Inflammatory macrophage (primary cell): ENCODE data around the gene LRCOL1.

Experiments used
- DNase-seq, 2 donors: peaks; one replicate each; pipeline ENCODE4 v3.0.0-alpha.2; 2020 to 2022

Gene LRCOL1

GRCh38 chr12:132581348-132582057, 28.9 kb downstream of the LRCOL1 start:
- no peak for DNase-seq

GRCh38 chr12:132580701-132581292, 29.6 kb downstream of the LRCOL1 start:
- DNase-seq: no peak

DNA sequence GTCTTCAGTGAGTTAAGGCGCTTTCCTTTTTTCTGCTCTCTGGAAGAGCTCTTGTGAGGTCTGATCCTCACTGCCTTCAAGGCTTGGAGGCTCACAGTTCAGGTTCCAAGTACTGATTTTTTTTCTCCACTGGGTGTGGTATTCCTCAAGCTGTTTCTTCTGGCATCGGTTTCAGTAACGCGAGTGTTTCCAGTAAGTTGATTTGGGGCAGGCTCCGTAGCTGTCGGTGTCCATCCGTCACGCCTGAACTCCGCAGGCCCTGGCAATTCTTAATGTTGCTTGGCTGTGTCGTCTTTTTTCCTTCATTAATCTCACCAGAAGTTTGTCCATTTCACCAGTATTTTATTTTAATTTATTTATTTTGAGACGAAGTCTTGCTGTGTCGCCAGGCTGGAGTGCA, 30.6 kb downstream of the LRCOL1 start:
- DNase-seq: no peak

DNA sequence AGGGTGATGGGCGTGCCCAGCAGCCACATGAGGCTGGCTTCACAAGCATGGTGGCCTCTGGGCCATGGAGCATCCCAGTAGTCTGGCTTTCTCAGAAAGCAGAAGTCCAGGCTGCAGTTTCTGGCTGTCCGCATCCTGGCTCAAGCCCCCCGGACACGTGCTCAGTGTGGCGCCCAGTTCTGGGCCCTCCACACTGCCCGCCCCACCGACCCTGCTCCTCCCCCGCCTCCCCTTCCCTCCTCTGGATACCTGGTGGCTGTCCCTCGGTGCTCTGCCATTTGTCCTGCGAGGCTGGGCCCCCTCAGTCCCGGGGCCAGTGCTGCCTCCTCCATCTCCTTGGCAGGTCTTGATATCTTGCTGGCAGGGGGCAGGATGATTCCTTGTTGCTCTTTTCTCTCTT, 31.6 kb downstream of the LRCOL1 start:
- DNase-seq: no peak

DNA sequence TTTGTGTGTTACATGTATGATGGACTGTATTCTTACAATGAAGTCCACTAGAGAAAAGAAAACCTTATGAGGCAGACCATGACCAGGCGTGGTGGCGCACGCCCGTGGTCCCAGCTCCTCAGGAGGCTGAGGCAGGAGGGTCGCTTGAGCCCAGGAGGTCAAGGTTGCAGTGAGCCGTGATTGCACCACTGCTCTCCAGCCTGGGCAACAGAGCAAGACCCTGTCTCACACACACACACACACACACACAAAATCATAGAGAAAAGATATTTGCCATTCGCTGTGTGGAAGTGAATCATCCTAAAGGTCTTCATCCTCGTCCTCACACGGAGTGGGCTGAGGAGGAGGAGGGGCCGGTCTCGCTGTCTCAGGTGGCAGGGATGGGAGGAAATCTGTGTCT, 32.3 kb downstream of the LRCOL1 start:
- DNase-seq: no peak

DNA sequence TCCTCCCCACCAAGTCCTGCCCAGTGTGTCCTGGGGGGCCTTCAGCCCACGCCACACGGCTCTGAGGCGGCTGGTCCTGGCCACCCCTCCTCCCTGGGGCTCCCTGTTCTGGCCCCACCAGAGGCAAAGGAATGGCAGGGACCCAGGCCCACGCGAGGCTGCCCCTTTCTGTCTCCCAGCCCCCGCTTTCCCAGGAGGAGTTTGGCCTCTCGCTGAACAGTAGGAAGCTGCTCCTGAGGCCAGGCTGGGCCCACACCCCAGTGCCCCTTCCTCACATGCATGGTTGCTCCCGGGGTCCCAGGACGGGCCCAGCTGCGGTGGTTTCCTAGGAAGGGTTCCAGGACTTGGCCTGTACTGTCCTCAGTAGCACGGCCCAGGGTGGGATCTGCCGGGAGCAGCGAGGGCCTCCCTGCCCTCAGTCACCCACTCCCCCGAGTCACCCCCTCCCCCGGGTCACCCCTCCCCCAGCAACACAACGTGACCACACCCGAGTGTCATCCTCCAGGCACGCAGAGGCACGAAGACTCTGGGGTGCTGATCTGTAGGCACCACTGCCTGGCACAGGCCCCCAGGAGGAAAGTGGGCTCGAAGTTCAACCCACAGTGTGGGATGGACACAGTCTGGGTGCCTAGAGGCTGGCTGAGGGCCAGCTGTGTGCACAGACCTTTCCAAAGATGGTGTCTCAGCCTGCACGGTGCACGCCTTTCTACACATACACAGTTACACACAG, 33.0 kb downstream of the LRCOL1 start:
- no peak for DNase-seq

GRCh38 chr12:132576701-132577100, 33.7 kb downstream of the LRCOL1 start:
- no peak for DNase-seq

- no peak for DNase-seq
Measured at GRCh38 chr12:132575661-132576060, 34.7 kb downstream of the LRCOL1 start.

DNA sequence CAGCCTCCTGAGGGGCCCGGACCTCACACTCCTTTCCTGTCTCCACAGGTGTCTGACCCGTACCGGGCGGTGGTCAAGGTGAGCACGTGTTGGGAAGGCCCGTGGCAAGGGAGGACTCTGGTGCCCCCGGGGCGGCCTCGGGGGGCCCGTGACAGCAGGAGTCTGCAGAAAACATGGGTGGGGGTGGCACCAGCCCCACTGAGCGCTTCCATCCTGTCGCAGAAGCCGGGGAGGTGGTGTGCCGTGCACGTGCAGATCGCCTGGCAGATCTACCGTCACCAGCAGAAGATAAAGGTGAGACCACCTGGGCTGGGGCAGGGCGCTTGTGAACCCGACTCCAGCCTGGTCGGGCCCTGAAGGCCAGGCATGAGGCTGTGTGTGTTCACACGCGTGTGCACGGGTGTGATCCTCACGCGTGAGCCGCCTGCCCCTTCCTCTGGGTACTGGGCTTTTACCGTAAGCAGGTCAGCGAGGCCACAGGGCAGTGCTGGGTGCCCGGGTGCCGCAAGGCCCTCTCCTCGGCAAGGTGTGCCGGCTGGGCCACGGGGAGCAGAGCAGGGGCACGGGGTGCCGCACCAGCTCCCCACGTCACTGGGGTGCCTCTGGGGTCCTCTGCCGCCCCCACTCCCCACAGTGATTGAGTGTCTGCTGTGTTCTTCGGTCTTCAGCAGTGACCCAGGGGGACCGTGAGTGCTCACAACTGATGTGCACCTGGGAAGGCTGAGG, 35.9 kb downstream of the LRCOL1 start:
- DNase-seq: no peak

DNA sequence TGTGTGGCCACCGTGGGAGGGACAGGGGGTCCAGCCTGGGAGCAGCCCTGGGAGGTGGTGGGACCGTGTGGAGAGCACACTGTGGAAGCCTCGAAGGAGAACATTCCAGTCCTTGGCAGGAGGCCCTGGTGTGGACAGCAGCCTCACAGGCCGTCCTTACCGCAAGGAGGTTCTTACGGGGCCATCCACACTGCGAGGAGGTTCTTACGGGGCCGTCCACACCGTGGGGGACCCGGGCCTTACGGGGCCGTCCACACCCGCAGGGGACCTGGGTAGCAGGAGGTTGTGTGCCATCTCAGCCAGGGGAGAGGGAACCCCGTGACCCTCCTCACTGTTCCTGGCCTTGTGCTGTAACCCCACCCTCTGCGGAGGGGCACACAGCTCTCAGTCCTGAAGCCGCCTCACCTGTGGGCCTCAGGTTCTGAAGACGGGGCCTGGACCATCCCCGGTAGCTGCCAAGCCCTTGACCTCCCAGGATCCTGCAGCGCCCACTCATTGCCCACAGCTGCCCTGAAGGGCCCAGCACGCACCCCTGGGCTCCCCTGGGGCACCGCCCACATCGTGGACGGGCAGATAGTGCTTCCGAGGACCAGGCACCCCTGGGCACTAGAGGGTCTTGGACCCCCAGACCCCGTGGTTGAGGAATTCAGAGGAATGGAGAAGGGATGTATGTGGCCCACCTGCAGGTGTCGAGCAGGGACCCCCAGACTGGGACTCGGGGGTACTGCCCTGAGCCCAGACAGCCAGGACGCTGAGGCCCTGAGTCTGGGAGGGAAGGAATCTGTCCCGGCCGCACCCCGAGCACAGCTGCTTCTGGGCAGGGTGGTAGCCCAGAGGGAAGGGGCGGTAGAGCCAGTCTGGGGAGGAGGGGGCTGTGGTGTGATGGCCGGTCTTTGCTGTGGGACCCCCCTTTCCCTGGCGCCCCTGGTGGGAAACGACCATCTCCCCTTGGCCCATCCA, 37.3 kb downstream of the LRCOL1 start:
- no peak for DNase-seq

DNA sequence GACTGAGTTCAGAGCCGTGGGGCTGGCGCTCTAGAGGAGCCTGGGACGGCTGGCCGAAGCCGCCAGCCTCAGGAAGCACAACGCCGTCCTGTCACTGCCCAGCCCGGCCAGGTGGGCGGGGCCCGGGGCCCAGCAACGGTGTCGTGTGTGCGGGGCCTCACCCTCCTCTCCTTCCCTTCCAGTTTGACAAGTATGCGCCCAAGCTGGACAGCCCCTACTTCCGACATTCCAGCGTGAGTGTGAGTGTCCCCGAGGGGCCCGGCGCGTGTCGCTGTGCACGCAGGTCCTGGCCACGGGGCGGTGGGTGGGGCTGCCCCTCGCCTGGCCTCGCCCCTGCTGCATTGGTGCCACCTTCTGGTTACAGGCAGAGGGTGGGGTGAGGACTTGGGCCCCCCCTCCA, 38.3 kb downstream of the LRCOL1 start:
- no peak for DNase-seq

DNA sequence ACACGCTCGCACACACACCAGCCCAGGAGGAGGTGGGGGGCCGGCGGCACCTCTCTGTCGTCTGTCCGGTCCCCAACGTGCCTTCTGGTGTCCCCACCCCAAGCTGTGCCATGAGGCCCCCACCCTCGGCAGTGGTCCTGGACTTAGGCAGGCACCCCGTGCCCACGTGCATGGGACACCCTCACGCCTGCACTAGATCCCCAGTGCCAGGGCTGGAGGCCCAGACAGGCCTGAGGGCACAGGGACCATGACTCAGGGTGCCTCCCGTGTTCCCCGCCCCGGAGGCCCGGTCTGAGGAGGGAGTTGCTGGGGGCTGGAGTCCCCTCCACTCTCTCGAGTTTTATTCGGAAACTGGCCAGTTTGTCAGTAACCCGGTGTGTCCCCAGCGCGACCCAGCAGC, 38.8 kb downstream of the LRCOL1 start:
- DNase-seq: no peak

GRCh38 chr12:132571051-132571450, 39.3 kb downstream of the LRCOL1 start:
- no peak for DNase-seq

DNA sequence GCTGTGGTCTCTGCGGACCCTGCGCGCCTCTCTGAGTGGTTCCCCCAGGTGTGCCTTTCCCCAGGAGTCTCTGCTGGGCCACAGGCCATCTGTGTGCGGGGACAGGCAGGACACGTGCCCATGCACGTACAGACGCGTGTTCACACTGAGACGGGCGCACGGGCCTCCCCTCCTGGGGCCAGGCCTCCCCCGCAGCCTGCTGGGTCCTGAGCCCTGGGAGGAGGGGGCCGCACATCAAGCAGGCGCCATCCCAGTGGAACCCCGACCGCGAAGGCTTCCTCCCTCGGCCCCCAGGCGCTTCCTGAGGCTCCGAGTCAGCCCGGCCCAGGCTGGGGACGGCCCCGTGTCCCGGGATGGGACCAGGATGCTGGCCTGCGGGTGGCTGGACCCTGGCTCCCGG, 39.7 kb downstream of the LRCOL1 start:
- DNase-seq: no peak

DNA sequence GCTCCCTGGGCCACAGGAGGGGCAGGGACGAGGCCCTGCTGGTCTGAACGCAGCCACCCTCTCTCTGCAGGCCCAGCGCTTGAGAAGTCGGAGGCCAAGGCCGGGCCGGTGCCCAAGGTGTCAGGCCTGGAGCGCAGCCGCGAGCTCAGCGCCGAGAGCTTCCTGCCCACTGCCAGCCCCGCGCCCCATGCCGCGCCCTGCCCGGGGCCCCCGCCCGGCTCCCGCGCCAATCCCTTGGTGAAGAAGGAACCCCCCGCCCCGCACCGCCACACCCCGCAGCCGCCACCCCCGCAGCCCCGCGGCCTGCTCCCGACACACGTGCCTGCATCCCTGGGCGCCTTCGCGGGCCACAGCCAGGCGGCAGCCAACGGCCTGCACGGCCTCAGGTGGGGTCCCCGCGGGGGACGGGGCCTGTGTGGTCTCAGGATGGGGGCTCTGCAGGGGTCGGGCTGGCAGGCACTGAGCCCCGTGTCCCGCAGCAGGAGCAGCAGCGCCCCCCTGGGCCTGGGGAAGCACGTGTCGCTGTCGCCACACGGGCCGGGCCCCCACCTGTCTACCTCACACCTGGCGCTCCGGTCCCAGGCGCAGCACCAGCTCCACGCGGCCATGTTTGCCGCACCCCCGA, 40.4 kb downstream of the LRCOL1 start:
- no peak for DNase-seq

GRCh38 chr12:132568826-132569480, 41.4 kb downstream of the LRCOL1 start:
- DNase-seq: no peak

DNA sequence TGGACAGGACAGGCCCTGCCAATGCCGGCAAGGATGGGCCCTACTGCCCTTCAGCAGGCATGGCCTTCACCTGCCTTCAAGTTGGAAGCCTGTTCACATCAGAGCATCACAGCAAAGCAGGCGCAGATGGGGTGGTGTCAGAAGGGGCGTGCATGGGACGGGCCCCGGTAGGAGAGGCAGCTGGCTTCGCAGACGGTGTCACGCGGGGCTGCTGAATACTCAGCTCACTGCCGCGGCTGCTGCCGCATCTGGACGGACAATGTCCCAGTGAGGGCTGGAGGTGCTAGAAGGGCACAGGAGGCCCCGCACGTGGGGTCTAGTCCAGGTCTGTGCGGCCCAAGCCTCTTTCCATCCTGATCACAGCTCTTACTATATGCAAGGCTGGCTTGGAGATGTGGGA, 42.1 kb downstream of the LRCOL1 start:
- DNase-seq: no peak

DNA sequence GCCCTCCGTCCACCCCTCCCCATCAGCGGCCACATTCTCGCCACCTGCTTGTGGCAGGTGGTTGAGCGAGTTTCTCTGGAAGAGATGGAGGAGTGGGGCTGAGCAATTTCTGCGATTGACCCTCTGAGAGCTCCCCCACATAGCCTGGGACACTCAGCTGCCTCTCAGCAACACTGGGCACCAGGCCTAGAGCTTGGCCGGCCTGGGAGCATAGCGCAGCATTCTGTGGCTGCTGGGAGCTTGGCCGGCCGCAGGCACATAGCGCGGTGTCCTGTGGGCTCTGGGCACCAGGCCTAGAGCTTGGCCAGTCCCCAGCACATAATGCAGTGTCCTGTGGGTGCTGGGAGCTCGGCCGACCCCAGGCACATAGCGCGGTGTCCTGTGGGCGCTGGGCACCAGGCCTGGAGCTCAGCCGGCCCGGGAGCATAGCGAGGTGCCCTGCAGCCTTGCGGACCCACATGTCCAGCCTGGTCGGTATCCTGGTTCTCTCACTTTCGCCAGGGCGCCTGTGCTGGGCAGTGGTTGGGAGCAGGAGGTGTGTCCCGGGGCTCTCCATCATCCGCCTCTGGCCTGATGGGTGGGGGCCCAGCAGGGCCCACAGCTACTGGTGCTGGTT, 43.8 kb downstream of the LRCOL1 start:
- DNase-seq: no peak

GRCh38 chr12:132565365-132565764, 45.0 kb downstream of the LRCOL1 start:
- DNase-seq: no peak

DNA sequence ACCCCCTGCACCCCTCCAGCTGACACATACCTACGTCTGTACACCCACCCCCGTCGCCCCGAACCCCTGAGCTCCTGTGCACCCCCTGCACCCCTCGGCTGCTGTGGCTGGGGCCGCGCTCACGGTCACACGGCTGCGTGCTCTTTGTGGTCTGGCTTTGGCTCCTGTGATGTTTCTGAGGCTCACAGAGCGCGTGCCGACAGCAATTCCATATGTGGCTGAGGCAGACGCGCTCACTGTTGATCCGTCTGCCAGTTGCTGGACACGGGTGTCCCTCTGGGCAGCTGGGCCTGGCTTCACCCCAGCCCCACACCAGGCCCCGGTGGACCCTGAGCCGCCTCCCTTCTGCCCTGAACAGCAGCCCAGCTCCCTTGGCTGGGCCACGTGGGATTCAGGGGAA, 46.5 kb downstream of the LRCOL1 start:
- no peak for DNase-seq
